HFF-Myc (cell line): ENCODE data around the gene CTPS1.

Experiments used
- DNase-seq: peaks from one replicate; pipeline ENCODE4 v3.0.0-alpha.2; 2011; ENCODE audit warnings: low read depth; ENCODE audit errors: extremely low read depth
- H3K4me3 ChIP-seq: replicated peaks from 2 replicates; pipeline ENCODE4 v1.5.1; 2011; ENCODE audit warnings: low read depth, mild to moderate bottlenecking, control low read depth, low read length
- TF ChIP-seq, protein P1 (sequence below): IDR thresholded peaks from 2 replicates; pipeline ENCODE4 v1.5.1; 2012; ENCODE audit warnings: mild to moderate bottlenecking, low read depth, low read length, control low read depth; ENCODE audit errors: missing control alignments

The CTPS1 gene

DNA sequence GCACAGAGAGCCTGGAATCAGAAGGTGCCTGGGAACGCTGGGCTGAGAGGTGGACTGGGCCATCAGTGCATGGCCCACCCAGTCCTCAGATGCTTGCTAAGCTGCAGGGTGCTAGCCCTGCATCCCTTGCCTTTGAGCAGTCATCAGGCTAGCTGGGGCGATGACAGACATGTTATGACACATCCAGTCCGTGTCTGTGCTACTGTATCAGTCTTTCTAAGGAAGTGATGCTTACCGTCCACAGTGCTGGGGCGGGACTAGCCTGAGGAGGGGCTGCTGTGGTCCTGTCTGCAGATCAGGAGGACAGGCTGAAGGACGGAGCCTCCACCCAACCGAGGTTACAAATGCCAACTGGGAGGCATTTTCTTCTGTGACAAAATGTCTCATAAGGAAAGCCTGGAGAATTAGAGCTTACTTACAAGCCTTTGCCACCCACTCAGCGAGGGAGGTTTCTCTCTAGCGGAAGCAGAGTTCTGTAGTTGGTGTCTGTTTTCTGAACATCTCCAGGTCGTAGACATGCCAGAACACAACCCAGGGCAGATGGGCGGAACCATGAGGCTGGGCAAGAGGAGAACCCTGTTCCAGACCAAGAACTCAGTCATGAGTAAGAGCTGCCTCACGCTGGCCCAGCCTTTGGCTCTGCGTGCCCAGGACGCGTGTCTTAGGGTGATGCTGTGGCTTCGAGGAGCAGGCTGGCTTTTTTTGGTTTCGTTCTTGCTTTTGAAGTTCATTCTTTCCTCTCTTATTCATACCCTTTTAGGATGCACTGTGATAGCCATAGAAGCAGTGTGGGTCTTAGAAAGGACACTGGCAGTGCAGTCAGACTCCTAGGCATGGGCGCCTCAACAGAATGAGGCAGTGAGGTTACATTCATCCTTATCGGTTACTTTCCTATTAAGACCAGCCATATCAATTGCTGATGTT lies 27.7 kb downstream of the CTPS1 start:
- DNase-seq: no peak
- TF ChIP-seq, protein P1, sequence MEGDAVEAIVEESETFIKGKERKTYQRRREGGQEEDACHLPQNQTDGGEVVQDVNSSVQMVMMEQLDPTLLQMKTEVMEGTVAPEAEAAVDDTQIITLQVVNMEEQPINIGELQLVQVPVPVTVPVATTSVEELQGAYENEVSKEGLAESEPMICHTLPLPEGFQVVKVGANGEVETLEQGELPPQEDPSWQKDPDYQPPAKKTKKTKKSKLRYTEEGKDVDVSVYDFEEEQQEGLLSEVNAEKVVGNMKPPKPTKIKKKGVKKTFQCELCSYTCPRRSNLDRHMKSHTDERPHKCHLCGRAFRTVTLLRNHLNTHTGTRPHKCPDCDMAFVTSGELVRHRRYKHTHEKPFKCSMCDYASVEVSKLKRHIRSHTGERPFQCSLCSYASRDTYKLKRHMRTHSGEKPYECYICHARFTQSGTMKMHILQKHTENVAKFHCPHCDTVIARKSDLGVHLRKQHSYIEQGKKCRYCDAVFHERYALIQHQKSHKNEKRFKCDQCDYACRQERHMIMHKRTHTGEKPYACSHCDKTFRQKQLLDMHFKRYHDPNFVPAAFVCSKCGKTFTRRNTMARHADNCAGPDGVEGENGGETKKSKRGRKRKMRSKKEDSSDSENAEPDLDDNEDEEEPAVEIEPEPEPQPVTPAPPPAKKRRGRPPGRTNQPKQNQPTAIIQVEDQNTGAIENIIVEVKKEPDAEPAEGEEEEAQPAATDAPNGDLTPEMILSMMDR: no peak
- H3K4me3 ChIP-seq: no peak overlapping the region

DNA sequence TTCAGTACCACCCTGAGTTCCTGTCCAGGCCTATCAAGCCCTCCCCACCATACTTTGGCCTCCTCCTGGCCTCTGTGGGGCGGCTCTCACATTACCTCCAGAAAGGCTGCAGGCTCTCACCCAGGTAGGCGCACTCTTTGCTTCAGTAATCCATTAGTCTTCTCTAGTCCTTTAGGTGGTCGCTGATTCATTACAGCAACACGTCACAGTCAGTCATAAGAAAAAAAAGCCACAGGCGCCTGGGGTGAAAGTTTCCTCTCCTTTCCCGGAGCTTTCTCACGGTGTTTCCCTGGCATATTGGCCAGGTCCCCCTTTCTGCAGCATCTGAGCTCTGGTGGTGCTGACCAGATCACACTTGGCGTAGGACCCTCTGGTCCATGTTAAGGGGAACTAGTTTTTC lies 30.0 kb downstream of the CTPS1 start:
- no peak for DNase-seq
- TF ChIP-seq, protein P1: no peak
- no peak overlapping the region for H3K4me3 ChIP-seq

DNA sequence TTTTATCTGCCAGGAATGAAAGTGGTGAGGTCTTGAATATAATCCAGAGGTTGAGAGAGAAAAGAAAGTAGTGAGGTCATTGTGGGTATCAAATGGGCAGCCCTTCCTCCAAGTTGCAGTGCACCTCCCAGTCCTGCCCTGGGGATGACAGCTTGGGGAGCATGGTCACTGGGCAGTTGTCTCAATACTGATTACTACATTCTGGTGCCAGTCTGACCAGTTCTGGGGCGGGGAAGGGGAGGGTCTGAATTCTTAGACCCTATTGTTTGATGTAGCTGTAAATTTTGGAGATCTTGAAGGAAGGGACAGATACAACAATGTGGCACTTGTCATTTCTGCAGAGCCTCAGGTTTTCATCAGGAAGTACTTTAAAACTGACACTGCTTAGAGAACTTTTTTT lies 30.8 kb downstream of the CTPS1 start:
- no peak for DNase-seq
- TF ChIP-seq, protein P1: no peak

DNA sequence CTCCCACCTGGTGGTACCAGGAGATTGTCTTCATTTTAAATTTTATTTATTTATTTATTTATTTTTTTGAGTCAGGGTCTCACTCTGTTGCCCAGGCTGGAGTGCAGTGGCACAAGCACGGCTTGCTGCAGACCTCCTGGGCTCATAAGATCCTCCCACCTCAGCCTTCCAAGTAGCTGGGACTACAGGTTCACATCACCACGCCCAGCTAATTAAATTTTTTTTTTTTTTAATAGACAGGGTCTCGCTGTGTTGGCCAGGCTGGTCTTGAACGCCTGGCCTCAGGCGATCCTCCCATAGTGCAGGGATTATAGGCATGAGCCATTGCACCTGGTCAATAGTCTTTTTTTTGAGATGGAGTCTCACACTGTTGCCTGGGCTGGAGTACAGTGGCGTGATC lies 33.5 kb downstream of the CTPS1 start:
- no peak for DNase-seq
- H3K4me3 ChIP-seq: no peak overlapping the region
- TF ChIP-seq, protein P1: no peak

More for the DNA sequence above, 30.8 kb downstream of the CTPS1 start:
- H3K4me3 ChIP-seq: no peak overlapping the region

DNA sequence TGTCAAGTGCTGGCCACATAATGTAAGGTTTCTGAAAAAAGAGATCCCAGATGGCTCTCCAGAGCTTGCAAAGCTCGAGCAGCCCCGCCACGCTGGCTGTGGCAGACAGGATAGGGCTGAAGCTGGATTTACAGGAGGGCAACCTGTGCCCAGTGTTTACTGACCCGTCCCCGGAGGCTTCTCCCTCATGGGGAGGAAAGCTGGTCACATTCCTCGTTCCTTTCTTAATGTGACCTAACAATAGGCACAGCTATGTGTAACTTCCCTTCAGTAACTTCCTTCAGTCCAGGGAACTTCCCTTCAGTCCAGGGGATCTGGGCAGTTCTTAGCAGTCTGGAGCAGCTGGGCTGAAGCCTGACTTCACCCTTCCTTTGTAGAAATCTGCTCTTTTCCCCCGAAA lies 34.3 kb downstream of the CTPS1 start:
- DNase-seq: no peak
- H3K4me3 ChIP-seq: no peak overlapping the region
- TF ChIP-seq, protein P1: no peak

DNA sequence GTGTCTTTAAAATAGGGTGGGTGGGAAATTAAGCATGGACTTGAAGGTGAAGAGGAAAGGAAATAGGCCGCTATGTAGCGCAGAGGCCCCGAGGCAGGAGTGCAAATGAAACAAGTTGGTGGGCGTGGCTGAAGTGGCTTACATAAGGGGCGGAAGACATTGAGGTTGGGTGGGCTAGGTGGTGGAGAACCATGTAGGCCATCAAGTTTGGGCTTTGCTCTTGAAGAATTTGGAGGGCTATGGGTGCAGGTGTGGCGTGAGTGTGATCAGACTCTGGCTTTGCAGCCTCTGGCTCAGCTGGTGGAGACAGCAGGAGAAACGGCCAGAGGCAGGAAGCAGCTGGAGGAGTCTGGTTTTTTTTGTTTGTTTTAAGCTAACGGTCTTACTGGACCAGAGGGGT lies 35.4 kb downstream of the CTPS1 start:
- no peak overlapping the region for H3K4me3 ChIP-seq
- DNase-seq: no peak
- TF ChIP-seq, protein P1: no peak
